Measurements from ENCODE around the gene DGKK. TPM values are rescaled to one million over a fixed set of nuclear protein-coding genes. Genes with fewer than 3 reads are reported as not detected.

The DGKK gene
- total RNA-seq, 3 donors from 2014 or later: not detected

GRCh38 chrX:50492720-50493119 is 22.1 kb upstream of the DGKK start:
- Histone ChIP-seq H3K36me3 (no peaks in the 10 kb centered on the region), H3K4me1 (no peaks in the 10 kb centered on the region), H3K9me3 (no peaks in the 10 kb centered on the region), H3K27ac (no peak overlapping the region), H3K4me3 (no peak overlapping the region), H3K27me3 (peaks cover 0 to 51% of the 10 kb centered on the region in 2 donors)
- intact Hi-C loops (cut with DNase I; ENCODE audit: low total_unique reads): no loop called here
- TF ChIP-seq POLR2AphosphoS5 (IDR thresholded peaks at IDR 0.05): no peak
- no peak for TF ChIP-seq CTCF (IDR thresholded peaks at IDR 0.05)
- TF ChIP-seq POLR2A (IDR thresholded peaks at IDR 0.05): no peak
- no peak for DNase-seq (ENCODE audit: low spot score in 2 of 2)

GRCh38 chrX:50484662-50485061 is 14.0 kb upstream of the DGKK start:
- H3K9me3 ChIP-seq: peaks cover 0 to 9% of the 10 kb centered on the region in 2 donors
- no peak overlapping the region for H3K27ac ChIP-seq
- H3K36me3 ChIP-seq: no peaks in the 10 kb centered on the region
- H3K27me3 ChIP-seq: peaks cover 0 to 49% of the 10 kb centered on the region in 2 donors
- no peaks in the 10 kb centered on the region for H3K4me1 ChIP-seq
- TF ChIP-seq POLR2AphosphoS5 (IDR thresholded peaks at IDR 0.05) (no peak), CTCF (IDR thresholded peaks at IDR 0.05) (no peak), POLR2A (IDR thresholded peaks at IDR 0.05) (no peak)
- intact Hi-C loops (cut with DNase I; ENCODE audit: low total_unique reads): no loop called here
- no peak for DNase-seq (ENCODE audit: low spot score in 2 of 2)
- no peak overlapping the region for H3K4me3 ChIP-seq

GRCh38 chrX:50483283-50483682 is 12.7 kb upstream of the DGKK start:
- H3K27ac ChIP-seq: no peak overlapping the region
- no peak for TF ChIP-seq POLR2A (IDR thresholded peaks at IDR 0.05)
- no peak for TF ChIP-seq CTCF (IDR thresholded peaks at IDR 0.05)
- intact Hi-C loops (cut with DNase I; ENCODE audit: low total_unique reads): no loop called here
- no peak overlapping the region for H3K4me3 ChIP-seq
- H3K36me3 ChIP-seq: no peaks in the 10 kb centered on the region
- no peak for DNase-seq (ENCODE audit: low spot score in 2 of 2)
- H3K4me1 ChIP-seq: no peaks in the 10 kb centered on the region
- peaks cover 0 to 9% of the 10 kb centered on the region in 2 donors for H3K9me3 ChIP-seq
- H3K27me3 ChIP-seq: peaks cover 0 to 49% of the 10 kb centered on the region in 2 donors

- Histone ChIP-seq H3K36me3 (no peaks in the 10 kb centered on the region), H3K27me3 (peaks cover 0 to 74% of the 10 kb centered on the region in 2 donors), H3K4me3 (no peak overlapping the region), H3K4me1 (no peaks in the 10 kb centered on the region), H3K27ac (no peak overlapping the region), H3K9me3 (no peaks in the 10 kb centered on the region)
- TF ChIP-seq POLR2AphosphoS5 (IDR thresholded peaks at IDR 0.05) (no peak), POLR2A (IDR thresholded peaks at IDR 0.05) (no peak), CTCF (IDR thresholded peaks at IDR 0.05) (no peak)
- no peak for DNase-seq (ENCODE audit: low spot score in 2 of 2)
- intact Hi-C loops (cut with DNase I; ENCODE audit: low total_unique reads): no loop called here
Measured at GRCh38 chrX:50475208-50475607, 4.6 kb upstream of the DGKK start.

GRCh38 chrX:50471390-50471789 is 765 bp upstream of the DGKK start:
- Histone ChIP-seq H3K4me1 (no peaks in the 10 kb centered on the region), H3K36me3 (no peaks in the 10 kb centered on the region), H3K27me3 (peaks cover 2 to 99% of the 10 kb centered on the region in 2 donors), H3K4me3 (no peak overlapping the region), H3K9me3 (no peaks in the 10 kb centered on the region), H3K27ac (no peak overlapping the region)
- DNase-seq (ENCODE audit: low spot score in 2 of 2): no peak
- TF ChIP-seq POLR2A (IDR thresholded peaks at IDR 0.05) (no peak), CTCF (IDR thresholded peaks at IDR 0.05) (no peak), POLR2AphosphoS5 (IDR thresholded peaks at IDR 0.05) (no peak)
- intact Hi-C loops (cut with DNase I; ENCODE audit: low total_unique reads): no loop called here
